ENCODE data around the gene MED12L.

MED12L gene

GRCh38 chr3:151278230-151278629 lies 192.8 kb downstream of the MED12L start, which contains the start of gene P2RY14 (continued):
- TF ChIP-seq ZSCAN5A (tag by site-specific recombination; IDR thresholded peaks at IDR 0.05), result no peak
- TF ChIP-seq ZNF596 (tag by site-specific recombination; IDR thresholded peaks at IDR 0.05), result no peak
- TF ChIP-seq ZNF37A (tag by site-specific recombination; IDR thresholded peaks at IDR 0.05), result no peak
- TF ChIP-seq ZNF768 (tag by site-specific recombination; IDR thresholded peaks at IDR 0.05), result no peak

- Histone ChIP-seq H3K9me3 (ENCODE audit: control insufficient read depth, insufficient read depth, low read depth, low read length) (no peaks in the 10 kb centered on the region), H3K4me1 (ENCODE audit: control insufficient read depth, insufficient read depth, low read length) (0 out of 2 replicates have a peak, but pooled peaks cover 2% of the 10 kb centered on the region), H3K27ac (ENCODE audit: extremely low read depth, low read depth, low read length) (no peak overlapping the region), H3K4me3 (ENCODE audit: low read depth, low read length) (no peak overlapping the region), H3K36me3 (ENCODE audit: control insufficient read depth in 2 of 2, insufficient read depth in 1 of 2, low read length in 2 of 2) (no peaks in the 10 kb centered on the region; a peak in 1 of 3 replicates)
- TF ChIP-seq ZNF837 (tag by site-specific recombination; IDR thresholded peaks at IDR 0.05) (no peak), ZNF37A (tag by site-specific recombination; IDR thresholded peaks at IDR 0.05) (no peak), ZNF639 (tag by site-specific recombination; IDR thresholded peaks at IDR 0.05) (no peak), ZNF23 (tag by site-specific recombination; IDR thresholded peaks at IDR 0.05; ENCODE audit: borderline replicate concordance) (no peak), PRDM10 (tag by site-specific recombination; IDR thresholded peaks at IDR 0.05) (no peak), ZNF571 (tag by site-specific recombination; IDR thresholded peaks at IDR 0.05) (no peak), ZNF621 (tag by site-specific recombination; IDR thresholded peaks at IDR 0.05) (no peak), ZNF19 (tag by site-specific recombination; IDR thresholded peaks at IDR 0.05; ENCODE audit: low read depth) (no peak), ZNF610 (tag by site-specific recombination; IDR thresholded peaks at IDR 0.05; ENCODE audit: borderline replicate concordance) (no peak), ZEB2 (tag by site-specific recombination; IDR thresholded peaks at IDR 0.05) (no peak), AEBP2 (tag by site-specific recombination; IDR thresholded peaks at IDR 0.05; ENCODE audit: borderline replicate concordance) (no peak), ZNF707 (tag by site-specific recombination; IDR thresholded peaks at IDR 0.05) (no peak), ZBTB8A (tag by site-specific recombination; IDR thresholded peaks at IDR 0.05) (no peak), INSM2 (tag by site-specific recombination; IDR thresholded peaks at IDR 0.05) (no peak)
- ChIA-PET POLR2A (no interaction called here), CTCF (interaction anchor here (0.7 to 5.5 kb wide), 12 partner anchors 11 to 637 kb away, joined by 3 to 32 read pairs (median 5); no protein-coding TSS in a partner anchor)
These were observed 196.3 kb downstream of the MED12L start for GRCh38 chr3:151281671-151282324.

All from HEK293 (cell line).